Neuronal stem cell (in vitro differentiated cells): ENCODE measurements around the gene ZNF419.
"Not testable (repeated sequence)": the region's sequence is repeated elsewhere in the genome, so short reads cannot be mapped to it uniquely, and the experiment has no call there.

Experiments
- DNase-seq: peaks from one replicate; pipeline ENCODE4 v3.0.0-alpha.2; 2013; ENCODE audit warnings: low spot score
- H2AFZ ChIP-seq: one replicate; pipeline ENCODE4 v1.6.1; 2013; ENCODE audit warnings: mild to moderate bottlenecking, low read length, inconsistent platforms
- H2AK5ac ChIP-seq: 2 replicates; pipeline ENCODE4 v1.6.1; 2013; ENCODE audit warnings: low read depth, mild to moderate bottlenecking, inconsistent platforms, low read length, moderate library complexity, mixed read lengths
- H2BK120ac ChIP-seq: 2 replicates; pipeline ENCODE4 v1.6.1; 2013; ENCODE audit warnings: low read depth, mild to moderate bottlenecking, inconsistent platforms, low read length, moderate library complexity, mixed read lengths
- H2BK12ac ChIP-seq: one replicate; pipeline ENCODE4 v1.6.1; 2013; ENCODE audit warnings: low read length, inconsistent platforms
- H2BK15ac ChIP-seq: 2 replicates; pipeline ENCODE4 v1.6.1; 2013; ENCODE audit warnings: mild to moderate bottlenecking, low read length, inconsistent platforms, mixed read lengths
- H2BK5ac ChIP-seq: one replicate; pipeline ENCODE4 v1.6.1; 2013; ENCODE audit warnings: inconsistent platforms, mild to moderate bottlenecking, low read length, moderate library complexity
- H3K14ac ChIP-seq: one replicate; pipeline ENCODE4 v1.6.1; 2013; ENCODE audit warnings: low read length, inconsistent platforms
- H3K18ac ChIP-seq: 2 replicates; pipeline ENCODE4 v1.6.1; 2013; ENCODE audit warnings: low read length, inconsistent platforms
- H3K23ac ChIP-seq: 2 replicates; pipeline ENCODE4 v1.6.1; 2013; ENCODE audit warnings: low read depth, mild to moderate bottlenecking, mixed read lengths, low read length, inconsistent platforms; ENCODE audit not compliant: poor library complexity
- H3K27ac ChIP-seq: replicated peaks from 3 replicates; pipeline ENCODE4 v1.5.1; 2013; ENCODE audit warnings: low read length, inconsistent platforms
- H3K27me3 ChIP-seq, 3 experiments: 2 replicates each; pipeline ENCODE4 v1.6.1; 2013; ENCODE audit warnings: low read length in 3 of 3, mild to moderate bottlenecking in 2 of 3, inconsistent platforms in 1 of 3, low read depth in 1 of 3, mixed read lengths in 1 of 3, moderate library complexity in 1 of 3; ENCODE audit not compliant: control insufficient read depth in 3 of 3, insufficient read depth in 3 of 3
- H3K36me3 ChIP-seq, 2 donors: replicated peaks in 1 of 2; 2 replicates each; pipeline ENCODE4 v1.6.1; 2013; ENCODE audit warnings: low read length in 2 of 2; ENCODE audit not compliant: control insufficient read depth in 2 of 2, insufficient read depth in 2 of 2
- H3K4ac ChIP-seq: 2 replicates; pipeline ENCODE4 v1.6.1; 2013; ENCODE audit warnings: inconsistent platforms, mild to moderate bottlenecking, low read length, moderate library complexity
- H3K4me1 ChIP-seq, 2 donors: 1 replicate in 1 of 2; 2 replicates in 1 of 2; pipeline ENCODE4 v1.6.1; 2013; ENCODE audit warnings: low read length in 2 of 2, low read depth in 1 of 2; ENCODE audit not compliant: control insufficient read depth in 2 of 2, insufficient read depth in 1 of 2
- H3K4me2 ChIP-seq: one replicate; pipeline ENCODE4 v1.6.1; 2013; ENCODE audit warnings: mild to moderate bottlenecking, low read length, inconsistent platforms; ENCODE audit not compliant: insufficient read depth, poor library complexity, severe bottlenecking
- H3K4me3 ChIP-seq, 2 donors: 2 replicates each; pipeline ENCODE4 v1.5.1; 2013; ENCODE audit warnings: low read length in 2 of 2, mild to moderate bottlenecking in 2 of 2, inconsistent platforms in 1 of 2, moderate library complexity in 1 of 2
- H3K79me1 ChIP-seq: one replicate; pipeline ENCODE4 v1.6.1; 2013; ENCODE audit warnings: low read depth, mild to moderate bottlenecking, inconsistent platforms, low read length, moderate library complexity
- H3K9ac ChIP-seq: one replicate; pipeline ENCODE4 v1.6.1; 2013; ENCODE audit warnings: mild to moderate bottlenecking, low read depth, low read length, inconsistent platforms; ENCODE audit not compliant: poor library complexity
- H3K9me3 ChIP-seq, 2 donors: replicated peaks in 1 of 2; 2 replicates each; pipeline versions ENCODE3 to v1.6.1; 2013; ENCODE audit warnings: low read length in 2 of 2, mild to moderate bottlenecking in 2 of 2, inconsistent platforms in 1 of 2, low read depth in 1 of 2, mixed read lengths in 1 of 2, moderate library complexity in 1 of 2; ENCODE audit not compliant: control insufficient read depth in 2 of 2, insufficient read depth in 1 of 2
- H4K8ac ChIP-seq: one replicate; pipeline ENCODE4 v1.6.1; 2013; ENCODE audit warnings: low read depth, mild to moderate bottlenecking, inconsistent platforms, low read length, moderate library complexity
- H4K91ac ChIP-seq: one replicate; pipeline ENCODE4 v1.6.1; 2013; ENCODE audit warnings: low read length, low read depth, mild to moderate bottlenecking, inconsistent platforms; ENCODE audit not compliant: poor library complexity
- WGBS, 2 donors: extraction: QIAGEN DNeasy Blood & Tissue Kit; methylation state at CpG; one replicate each; pipeline ENCODE4 v1.1.7; 2013; ENCODE audit warnings: missing lambda C conversion rate in 2 of 2, mixed read lengths in 1 of 2; ENCODE audit not compliant: insufficient read length in 2 of 2, insufficient replicate concordance in 1 of 2; ENCODE audit errors: extremely low coverage in 2 of 2; 5-methylcytosine and 5-hydroxymethylcytosine counted together

Gene ZNF419

GRCh38 chr19:57499680-57500395 lies 12.3 kb downstream of the ZNF419 start, which contains the start of gene ZNF773:
Gene ZNF773, plus strand, starts transcription at chr19:57499938. Its CDS starts 143 bp downstream, at chr19:57500081.
- not testable (repeated sequence) for H2BK12ac ChIP-seq, H3K79me1 ChIP-seq, H3K27ac ChIP-seq, H3K4ac ChIP-seq, H4K8ac ChIP-seq, H3K4me1 ChIP-seq, H4K91ac ChIP-seq, H2BK15ac ChIP-seq, H2AK5ac ChIP-seq, H3K23ac ChIP-seq, H3K27me3 ChIP-seq, H2BK5ac ChIP-seq, H2BK120ac ChIP-seq
- H3K4me2 ChIP-seq = peak within 1 kb of the TSS; percentile 40
- peak within 1 kb of the TSS; percentile 89 for H3K9ac ChIP-seq
- peak; percentile 91 for DNase-seq
- peak within 1 kb of the TSS; percentile 38 for H3K14ac ChIP-seq
- H3K4me3 ChIP-seq = peak within 1 kb of the TSS; percentile 78 to 98
- H3K36me3 ChIP-seq = peaks cover 6 to 32% of the 10 kb centered on the region in 2 donors
- peaks cover 0 to 38% of the 10 kb centered on the region in 2 donors for H3K9me3 ChIP-seq
- WGBS, 2 donors = 100% methylated on average over 1 of the region's 69 CpGs
- peak within 1 kb of the TSS; percentile 93 for H2AFZ ChIP-seq
- H3K18ac ChIP-seq = peak within 1 kb of the TSS; percentile 94

GRCh38 chr19:57500400-57500799 lies 12.8 kb downstream of the ZNF419 start:
- no CpG with 5 or more reads among the region's 4 CpGs for WGBS, 2 donors
- peak overlapping the region in 1 of 2 donors; percentile 48 for H3K4me3 ChIP-seq

GRCh38 chr19:57506163-57506562 lies 18.6 kb downstream of the ZNF419 start:
- Histone ChIP-seq H3K36me3 (peaks cover 28 to 69% of the 10 kb centered on the region in 2 donors), H2AK5ac (no peak overlapping the region)
- no CpG with 5 or more reads among the region's 4 CpGs for WGBS, 2 donors

More at GRCh38 chr19:57500400-57500799, 12.8 kb downstream of the ZNF419 start:
- not testable (repeated sequence) for H3K27me3 ChIP-seq, H3K18ac ChIP-seq, H3K27ac ChIP-seq, H3K4me1 ChIP-seq, H3K9ac ChIP-seq, H3K23ac ChIP-seq, H2AFZ ChIP-seq, H3K79me1 ChIP-seq, H2BK5ac ChIP-seq, H4K8ac ChIP-seq, H3K4ac ChIP-seq, H4K91ac ChIP-seq, H2BK12ac ChIP-seq, DNase-seq, H2BK120ac ChIP-seq, H3K14ac ChIP-seq, H2BK15ac ChIP-seq, H2AK5ac ChIP-seq
- Histone ChIP-seq H3K4me2 (peak overlapping the region; percentile 32), H3K36me3 (peaks cover 8 to 36% of the 10 kb centered on the region in 2 donors), H3K9me3 (peaks cover 0 to 32% of the 10 kb centered on the region in 2 donors)

GRCh38 chr19:57511484-57511883 lies 23.9 kb downstream of the ZNF419 start:
- Histone ChIP-seq H2BK5ac (no peak overlapping the region), H3K4me1 (no peaks in the 10 kb centered on the region), H3K4me3 (no peak overlapping the region)

More at GRCh38 chr19:57506163-57506562, 18.6 kb downstream of the ZNF419 start:
- Histone ChIP-seq H3K14ac (no peak overlapping the region), H2BK12ac (no peak overlapping the region), H3K4me1 (no peaks in the 10 kb centered on the region), H3K9me3 (peaks cover 8 to 34% of the 10 kb centered on the region in 2 donors), H2BK5ac (no peak overlapping the region), H3K18ac (no peak overlapping the region), H3K23ac (no peak overlapping the region), H3K4me2 (no peak overlapping the region), H2BK120ac (no peak overlapping the region), H2AFZ (no peak overlapping the region), H3K27ac (no peak overlapping the region), H4K8ac (no peak overlapping the region), H3K27me3 (no peaks in the 10 kb centered on the region), H3K9ac (no peak overlapping the region), H3K4ac (no peak overlapping the region), H3K79me1 (no peaks in the 10 kb centered on the region), H4K91ac (no peak overlapping the region), H2BK15ac (no peak overlapping the region), H3K4me3 (no peak overlapping the region)
- DNase-seq = no peak

More at GRCh38 chr19:57511484-57511883, 23.9 kb downstream of the ZNF419 start:
- Histone ChIP-seq H3K4me2 (no peak overlapping the region), H3K36me3 (peaks cover 20 to 36% of the 10 kb centered on the region in 2 donors), H3K27me3 (no peaks in the 10 kb centered on the region), H3K27ac (no peak overlapping the region), H3K9me3 (peaks cover 19 to 60% of the 10 kb centered on the region in 2 donors), H2BK120ac (no peak overlapping the region), H3K18ac (no peak overlapping the region), H2BK12ac (no peak overlapping the region), H3K79me1 (no peaks in the 10 kb centered on the region), H3K23ac (no peak overlapping the region), H2AFZ (no peak overlapping the region), H4K91ac (no peak overlapping the region), H3K9ac (no peak overlapping the region), H2BK15ac (no peak overlapping the region), H4K8ac (no peak overlapping the region), H3K14ac (no peak overlapping the region), H2AK5ac (no peak overlapping the region), H3K4ac (no peak overlapping the region)
- DNase-seq = no peak
